Suprapubic skin (tissue), 4 donors: ENCODE results near the gene FKBP1B.

Experiments used
- CTCF ChIP-seq, 2 donors: fragments of 200-600 bp in 1 of 2; fragments of 450-650 bp in 1 of 2; sonication (generic) in 1 of 2; IDR thresholded peaks; one replicate each; pipeline ENCODE4 v1.5.1; 2016 to 2019; ENCODE audit warnings: antibody characterized with exemption in 2 of 2, mild to moderate bottlenecking in 1 of 2, moderate library complexity in 1 of 2
- EP300 ChIP-seq: sonication (generic); formaldehyde crosslinking; IDR thresholded peaks from one replicate; pipeline ENCODE4 v1.6.1; 2017; ENCODE audit warnings: antibody characterized with exemption
- POLR2A ChIP-seq, 2 donors: fragments of 450-650 bp; IDR thresholded peaks; one replicate each; pipeline ENCODE4 v1.6.1; 2017; ENCODE audit warnings: antibody characterized with exemption in 2 of 2, mild to moderate bottlenecking in 2 of 2, moderate library complexity in 2 of 2
- POLR2AphosphoS5 ChIP-seq, 3 donors: sonication (generic); formaldehyde crosslinking; IDR thresholded peaks; one replicate each; pipeline ENCODE4 v1.6.1; 2017; ENCODE audit warnings: antibody characterized with exemption in 3 of 3

DNA sequence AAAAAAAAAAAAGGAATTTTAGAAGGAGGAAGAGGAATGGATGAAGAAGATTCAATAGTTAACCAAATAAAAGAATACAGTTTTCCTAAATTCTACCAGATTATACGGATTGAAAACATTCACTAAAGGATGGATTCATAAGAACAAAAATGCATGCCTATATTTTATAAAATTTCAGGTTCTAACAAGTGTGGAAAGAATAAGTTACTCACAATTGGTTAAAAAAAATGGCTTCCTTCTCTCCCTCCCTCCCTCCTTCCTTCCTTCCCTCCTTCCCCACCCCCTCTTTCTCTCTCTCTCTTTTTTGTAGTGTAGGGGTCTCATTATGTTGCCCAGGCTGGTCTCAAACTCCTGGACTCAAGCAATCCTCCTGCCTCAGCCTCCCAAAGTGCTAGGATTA, 36.7 kb downstream of the FKBP1B start:
- no peak for TF ChIP-seq CTCF (IDR thresholded peaks at IDR 0.05)
- no peak for TF ChIP-seq POLR2A (IDR thresholded peaks at IDR 0.05)
- TF ChIP-seq EP300 = no peak
- TF ChIP-seq POLR2AphosphoS5 (IDR thresholded peaks at IDR 0.05) = no peak
